HL-60 (cell line): Measurements from ENCODE around the gene MAPK12.

Source experiments
- DNase-seq, 2 experiments: peaks; one replicate each; pipeline ENCODE4 v3.0.0-alpha.2; 2010 to 2020; ENCODE audit warnings: low read depth in 1 of 2, low spot score in 1 of 2
- H3K27ac ChIP-seq: fragments of 250-450 bp; sonication (Bioruptor Pico); replicated peaks from 2 replicates; pipeline ENCODE4 v1.5.1; 2020; ENCODE audit warnings: mild to moderate bottlenecking, moderate library complexity
- H3K27me3 ChIP-seq: fragments of 250-450 bp; sonication (Bioruptor Pico); 2 replicates; pipeline ENCODE4 v1.5.1; 2021; ENCODE audit warnings: mild to moderate bottlenecking, moderate library complexity; ENCODE audit not compliant: insufficient read depth, poor library complexity, severe bottlenecking
- H3K4me3 ChIP-seq: replicated peaks from 2 replicates; pipeline ENCODE4 v1.5.1; 2011; ENCODE audit warnings: mild to moderate bottlenecking, control low read depth, low read length; ENCODE audit not compliant: insufficient read depth
- GABPA ChIP-seq: IDR thresholded peaks from 2 replicates; pipeline ENCODE4 v1.6.1; 2012; ENCODE audit warnings: low read depth
- POLR2AphosphoS5 ChIP-seq: IDR thresholded peaks from 2 replicates; pipeline ENCODE4 v1.6.1; 2012; ENCODE audit warnings: low read depth
- SPI1 ChIP-seq: IDR thresholded peaks from 2 replicates; pipeline ENCODE4 v1.6.1; 2012; ENCODE audit warnings: low read depth, mild to moderate bottlenecking, borderline replicate concordance
- TF ChIP-seq, protein P1 (sequence below): IDR thresholded peaks from 2 replicates; pipeline ENCODE4 v1.6.1; 2012; ENCODE audit warnings: low read depth; ENCODE audit not compliant: insufficient replicate concordance
- TF ChIP-seq, protein P2 (sequence below): IDR thresholded peaks from one replicate; pipeline ENCODE4 v1.5.1; 2011; ENCODE audit warnings: low read length, control low read depth, inconsistent platforms; ENCODE audit not compliant: insufficient read depth

MAPK12 gene

DNA sequence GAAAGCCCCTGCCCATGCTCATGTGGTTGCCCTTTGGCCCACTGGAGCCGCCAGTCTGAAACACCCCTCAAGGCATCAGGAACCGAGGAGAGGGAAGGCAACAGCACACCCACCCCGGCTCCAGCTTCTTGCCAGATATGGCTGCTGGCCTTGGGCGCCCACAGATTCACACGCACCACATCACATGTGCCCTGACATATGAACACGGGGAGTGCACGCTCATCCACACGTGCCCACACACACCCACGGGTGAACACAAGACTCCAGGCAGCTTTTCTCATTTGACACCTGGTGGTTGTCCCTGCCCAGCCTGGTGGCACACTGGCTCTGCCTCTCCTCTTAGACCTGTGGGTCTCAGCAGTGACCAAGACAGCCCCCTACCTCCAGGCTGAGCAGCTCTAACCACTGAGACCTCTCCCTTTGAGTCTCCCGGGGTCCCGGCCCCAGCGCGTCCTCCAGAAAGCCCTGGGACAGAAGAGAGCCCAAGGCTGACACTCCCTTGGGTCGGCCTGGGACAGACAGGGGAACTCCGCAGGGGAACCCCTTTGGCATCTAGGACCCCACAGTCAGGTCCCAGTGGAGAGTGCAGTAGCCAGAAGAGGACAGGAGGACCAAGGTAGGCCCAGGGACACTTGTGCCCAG lies 2.7 kb upstream of the MAPK12 start:
- TF ChIP-seq, protein P1, sequence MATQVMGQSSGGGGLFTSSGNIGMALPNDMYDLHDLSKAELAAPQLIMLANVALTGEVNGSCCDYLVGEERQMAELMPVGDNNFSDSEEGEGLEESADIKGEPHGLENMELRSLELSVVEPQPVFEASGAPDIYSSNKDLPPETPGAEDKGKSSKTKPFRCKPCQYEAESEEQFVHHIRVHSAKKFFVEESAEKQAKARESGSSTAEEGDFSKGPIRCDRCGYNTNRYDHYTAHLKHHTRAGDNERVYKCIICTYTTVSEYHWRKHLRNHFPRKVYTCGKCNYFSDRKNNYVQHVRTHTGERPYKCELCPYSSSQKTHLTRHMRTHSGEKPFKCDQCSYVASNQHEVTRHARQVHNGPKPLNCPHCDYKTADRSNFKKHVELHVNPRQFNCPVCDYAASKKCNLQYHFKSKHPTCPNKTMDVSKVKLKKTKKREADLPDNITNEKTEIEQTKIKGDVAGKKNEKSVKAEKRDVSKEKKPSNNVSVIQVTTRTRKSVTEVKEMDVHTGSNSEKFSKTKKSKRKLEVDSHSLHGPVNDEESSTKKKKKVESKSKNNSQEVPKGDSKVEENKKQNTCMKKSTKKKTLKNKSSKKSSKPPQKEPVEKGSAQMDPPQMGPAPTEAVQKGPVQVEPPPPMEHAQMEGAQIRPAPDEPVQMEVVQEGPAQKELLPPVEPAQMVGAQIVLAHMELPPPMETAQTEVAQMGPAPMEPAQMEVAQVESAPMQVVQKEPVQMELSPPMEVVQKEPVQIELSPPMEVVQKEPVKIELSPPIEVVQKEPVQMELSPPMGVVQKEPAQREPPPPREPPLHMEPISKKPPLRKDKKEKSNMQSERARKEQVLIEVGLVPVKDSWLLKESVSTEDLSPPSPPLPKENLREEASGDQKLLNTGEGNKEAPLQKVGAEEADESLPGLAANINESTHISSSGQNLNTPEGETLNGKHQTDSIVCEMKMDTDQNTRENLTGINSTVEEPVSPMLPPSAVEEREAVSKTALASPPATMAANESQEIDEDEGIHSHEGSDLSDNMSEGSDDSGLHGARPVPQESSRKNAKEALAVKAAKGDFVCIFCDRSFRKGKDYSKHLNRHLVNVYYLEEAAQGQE, result no peak
- TF ChIP-seq SPI1, result no peak
- TF ChIP-seq, protein P2, sequence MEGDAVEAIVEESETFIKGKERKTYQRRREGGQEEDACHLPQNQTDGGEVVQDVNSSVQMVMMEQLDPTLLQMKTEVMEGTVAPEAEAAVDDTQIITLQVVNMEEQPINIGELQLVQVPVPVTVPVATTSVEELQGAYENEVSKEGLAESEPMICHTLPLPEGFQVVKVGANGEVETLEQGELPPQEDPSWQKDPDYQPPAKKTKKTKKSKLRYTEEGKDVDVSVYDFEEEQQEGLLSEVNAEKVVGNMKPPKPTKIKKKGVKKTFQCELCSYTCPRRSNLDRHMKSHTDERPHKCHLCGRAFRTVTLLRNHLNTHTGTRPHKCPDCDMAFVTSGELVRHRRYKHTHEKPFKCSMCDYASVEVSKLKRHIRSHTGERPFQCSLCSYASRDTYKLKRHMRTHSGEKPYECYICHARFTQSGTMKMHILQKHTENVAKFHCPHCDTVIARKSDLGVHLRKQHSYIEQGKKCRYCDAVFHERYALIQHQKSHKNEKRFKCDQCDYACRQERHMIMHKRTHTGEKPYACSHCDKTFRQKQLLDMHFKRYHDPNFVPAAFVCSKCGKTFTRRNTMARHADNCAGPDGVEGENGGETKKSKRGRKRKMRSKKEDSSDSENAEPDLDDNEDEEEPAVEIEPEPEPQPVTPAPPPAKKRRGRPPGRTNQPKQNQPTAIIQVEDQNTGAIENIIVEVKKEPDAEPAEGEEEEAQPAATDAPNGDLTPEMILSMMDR, result no peak
- no peak for TF ChIP-seq GABPA
- no peak for TF ChIP-seq POLR2AphosphoS5
- no peak for DNase-seq
- Histone ChIP-seq H3K27me3 (peaks cover 8% of the 10 kb centered on the region), H3K4me3 (no peak overlapping the region), H3K27ac (no peak overlapping the region)

DNA sequence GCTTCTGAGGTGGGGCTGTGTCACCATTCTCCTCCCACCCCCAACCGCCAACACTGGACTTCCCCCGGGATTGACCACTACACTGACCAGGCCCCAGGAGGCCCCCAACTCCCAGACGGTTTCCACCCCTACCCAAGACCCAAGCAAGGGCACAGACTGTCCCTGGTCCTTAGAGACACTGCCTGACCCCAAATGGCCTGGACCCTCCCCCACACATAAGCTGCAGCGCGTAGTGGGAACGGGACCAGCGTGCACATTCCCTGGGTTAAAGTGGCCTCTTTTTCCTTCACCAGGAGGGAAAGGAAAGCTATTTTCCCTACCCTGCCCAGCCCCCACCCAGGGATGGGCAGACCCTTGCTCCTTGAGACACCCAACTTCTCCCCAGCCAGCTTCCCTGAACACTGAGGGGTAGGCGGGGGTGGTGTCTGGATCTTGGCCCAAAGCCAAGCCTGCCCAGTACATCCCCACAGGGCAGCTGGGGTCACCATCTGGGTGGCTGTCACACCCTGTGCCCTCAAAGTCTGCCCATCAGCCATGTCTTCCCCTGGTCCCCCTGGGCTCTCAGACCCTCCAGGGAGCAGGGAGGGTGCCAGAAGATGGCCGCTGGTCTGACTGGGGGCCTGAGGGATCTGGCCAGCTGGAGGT lies 1.6 kb upstream of the MAPK12 start:
- no peak for DNase-seq
- Histone ChIP-seq H3K27me3 (peaks cover 2% of the 10 kb centered on the region), H3K4me3 (no peak overlapping the region), H3K27ac (no peak overlapping the region)
- TF ChIP-seq, protein P1, result no peak
- TF ChIP-seq, protein P2, result no peak
- TF ChIP-seq POLR2AphosphoS5, result no peak
- no peak for TF ChIP-seq SPI1
- TF ChIP-seq GABPA, result no peak

DNA sequence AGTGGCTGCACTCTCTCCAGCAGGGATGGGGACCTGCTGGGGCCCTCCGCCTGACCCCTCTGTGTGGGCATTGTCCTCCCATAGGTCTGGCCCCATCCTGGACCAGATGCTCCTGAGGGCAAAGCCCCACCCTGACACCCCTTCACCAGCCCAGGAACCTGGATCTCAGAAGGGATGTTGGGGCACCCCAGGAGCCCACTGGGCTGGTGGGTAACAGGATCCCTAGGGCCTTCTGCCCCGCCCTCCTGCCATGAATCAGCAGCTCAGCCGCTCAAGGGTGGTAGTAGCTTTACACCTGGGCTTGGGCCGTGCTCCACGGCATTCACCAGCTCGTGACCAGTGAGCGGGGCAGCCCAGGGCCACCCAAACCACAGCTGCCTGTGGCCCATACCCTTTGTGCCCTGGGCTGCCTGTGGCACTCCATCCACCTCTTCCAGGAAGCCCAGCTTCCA lies 1.0 kb upstream of the MAPK12 start:
- H3K27ac ChIP-seq, result no peak overlapping the region
- no peaks in the 10 kb centered on the region for H3K27me3 ChIP-seq
- TF ChIP-seq POLR2AphosphoS5 (no peak), GABPA (no peak), SPI1 (no peak)
- TF ChIP-seq, protein P2, result no peak
- TF ChIP-seq, protein P1, result no peak
- DNase-seq, result no peak
- no peak overlapping the region for H3K4me3 ChIP-seq
